SK-N-DZ (cell line): Measurements from ENCODE around the gene CXCL14. TPM values are rescaled to one million over a fixed set of nuclear protein-coding genes. Genes with fewer than 3 reads are reported as not detected.

Experiments used
- DNase-seq: peaks from one replicate; pipeline ENCODE4 v3.0.0-alpha.2; 2015; ENCODE audit warnings: low spot score
- polyA plus RNA-seq, 2 experiments: library from polyadenylated mRNA; depleted of rRNA; stranded (reverse); fragments of >200 nt; gene quantifications; 2 replicates each; pipeline ENCODE4 v1.2.3, GENCODE V29; 2014

CXCL14 gene
- polyA plus RNA-seq (2014; cell fraction: cytosol; rRNA removed) = not detected in 2 replicates
- not detected in 2 replicates for polyA plus RNA-seq (2014; cell fraction: nucleus; rRNA removed)

- DNase-seq = no peak
These were observed at the start of gene CXCL14 for GRCh38 chr5:135578685-135579341. Gene CXCL14 (minus strand): TSS chr5:135578991. CDS start chr5:135578778, 213 bp downstream.

- DNase-seq = no peak
These were observed 47.8 kb upstream of the CXCL14 start for GRCh38 chr5:135626636-135627035.

- no peak for DNase-seq
These were observed 47.2 kb upstream of the CXCL14 start for GRCh38 chr5:135625961-135626360.

- no peak for DNase-seq
These were observed 46.7 kb upstream of the CXCL14 start for GRCh38 chr5:135625486-135625885.

GRCh38 chr5:135625061-135625460 lies 46.3 kb upstream of the CXCL14 start:
- no peak for DNase-seq

GRCh38 chr5:135623186-135623715 lies 44.5 kb upstream of the CXCL14 start:
- no peak for DNase-seq

- no peak for DNase-seq
These were observed 36.9 kb upstream of the CXCL14 start for GRCh38 chr5:135615581-135616260.

- no peak for DNase-seq
These were observed 36.4 kb upstream of the CXCL14 start for GRCh38 chr5:135615171-135615570.

- DNase-seq = no peak
These were observed 31.2 kb upstream of the CXCL14 start for GRCh38 chr5:135609981-135610380.

GRCh38 chr5:135608761-135609443 lies 30.1 kb upstream of the CXCL14 start:
- DNase-seq = no peak

- DNase-seq = no peak
These were observed 29.6 kb upstream of the CXCL14 start for GRCh38 chr5:135608361-135608760.

GRCh38 chr5:135606431-135606830 lies 27.6 kb upstream of the CXCL14 start:
- no peak for DNase-seq

- DNase-seq = no peak
These were observed 26.4 kb upstream of the CXCL14 start for GRCh38 chr5:135605221-135605620.

- DNase-seq = no peak
These were observed 25.3 kb upstream of the CXCL14 start for GRCh38 chr5:135604056-135604455.

- peak; percentile 6 for DNase-seq
These were observed 24.3 kb upstream of the CXCL14 start for GRCh38 chr5:135602882-135603721.

- no peak for DNase-seq
These were observed 22.7 kb upstream of the CXCL14 start for GRCh38 chr5:135601466-135601865.

- no peak for DNase-seq
These were observed 22.2 kb upstream of the CXCL14 start for GRCh38 chr5:135600971-135601381.

- no peak for DNase-seq
These were observed 21.4 kb upstream of the CXCL14 start for GRCh38 chr5:135600152-135600570.

GRCh38 chr5:135599421-135600151 lies 20.8 kb upstream of the CXCL14 start:
- DNase-seq = no peak

- DNase-seq = no peak
These were observed 20.1 kb upstream of the CXCL14 start for GRCh38 chr5:135598691-135599395.
